Spleen (tissue), 11 donors: Measurements from ENCODE around the gene PLS3. TPM values are rescaled to one million over a fixed set of nuclear protein-coding genes. Genes with fewer than 3 reads are reported as not detected.
"Not testable (repeated sequence)": the region's sequence is repeated elsewhere in the genome, so short reads cannot be mapped to it uniquely, and the experiment has no call there.

Experiments
- DNase-seq: peaks from one replicate; pipeline ENCODE4 v3.0.0-alpha.2; 2020
- H3K27ac ChIP-seq, 8 donors: fragments of 200-600 bp; sonication (generic) in 7 of 8; 1 replicate in 4 of 8; 2 replicates in 4 of 8; pipeline versions ENCODE4 v1.5.0 to v1.8.0; 2016 to 2021; ENCODE audit warnings: inconsistent platforms in 4 of 8, mild to moderate bottlenecking in 4 of 8, moderate library complexity in 1 of 8
- H3K27me3 ChIP-seq, 7 donors: fragments of 200-600 bp; sonication (generic) in 6 of 7; replicated peaks in 1 of 7; 1 replicate in 4 of 7; 2 replicates in 3 of 7; pipeline versions ENCODE4 v1.5.0 to v1.8.0; 2016 to 2021; ENCODE audit warnings: inconsistent platforms in 3 of 7, mild to moderate bottlenecking in 1 of 7
- H3K36me3 ChIP-seq, 6 donors: fragments of 200-600 bp; sonication (generic) in 5 of 6; 1 replicate in 4 of 6; 2 replicates in 2 of 6; pipeline versions ENCODE4 v1.5.0 to v1.8.0; 2016 to 2021; ENCODE audit warnings: inconsistent platforms in 2 of 6
- H3K4me1 ChIP-seq, 6 donors: fragments of 200-600 bp; sonication (generic) in 5 of 6; 1 replicate in 3 of 6; 2 replicates in 3 of 6; pipeline versions ENCODE4 v1.5.0 to v1.8.0; 2016 to 2021; ENCODE audit warnings: inconsistent platforms in 3 of 6
- H3K4me3 ChIP-seq, 8 donors: fragments of 200-600 bp; sonication (generic) in 7 of 8; 1 replicate in 4 of 8; 2 replicates in 4 of 8; pipeline versions ENCODE4 v1.5.0 to v1.8.0; 2016 to 2021; ENCODE audit warnings: inconsistent platforms in 4 of 8, mild to moderate bottlenecking in 4 of 8, moderate library complexity in 2 of 8
- H3K9me3 ChIP-seq, 8 donors: fragments of 200-600 bp; sonication (generic) in 7 of 8; 1 replicate in 4 of 8; 2 replicates in 4 of 8; pipeline versions ENCODE4 v1.5.0 to v1.8.0; 2016 to 2021; ENCODE audit warnings: inconsistent platforms in 4 of 8
- CTCF ChIP-seq, 11 experiments: fragments of 200-600 bp in 7 of 11; fragments of 450-650 bp in 4 of 11; sonication (generic) in 4 of 11; IDR thresholded peaks in 8 of 11; conservative IDR thresholded peaks in 3 of 11; 1 replicate in 7 of 11; 2 replicates in 4 of 11; pipeline versions ENCODE4 v1.4.0 to v1.8.0; 2016 to 2021; ENCODE audit warnings: antibody characterized with exemption in 11 of 11, inconsistent platforms in 4 of 11, mild to moderate bottlenecking in 1 of 11
- POLR2A ChIP-seq, 3 donors: fragments of 450-650 bp; IDR thresholded peaks; one replicate each; pipeline ENCODE4 v1.5.1; 2017; ENCODE audit warnings: antibody characterized with exemption in 3 of 3, mild to moderate bottlenecking in 1 of 3
- POLR2AphosphoS5 ChIP-seq, 3 donors: sonication (generic); formaldehyde crosslinking; IDR thresholded peaks; one replicate each; pipeline ENCODE4 v1.5.1; 2017; ENCODE audit warnings: antibody characterized with exemption in 3 of 3
- WGBS, 5 donors: extraction: QIAGEN DNeasy Blood & Tissue Kit in 3 of 5; methylation state at CpG; one replicate each; pipeline versions ENCODE4 v1.1.5 to v1.1.7; 2013 to 2018; 5-methylcytosine and 5-hydroxymethylcytosine counted together
- intact Hi-C: fragments of 100-400 bp; cut with DNase I; formaldehyde crosslinking; loops from one replicate; pipeline ENCODE4 v1.15.0; 2023; ENCODE audit warnings: low total_unique reads
- polyA plus RNA-seq, 3 donors: library from polyadenylated mRNA; stranded (reverse); fragments of 200-250 nt; gene quantifications; one replicate each; pipeline ENCODE4 v1.2.1, GENCODE V29; 2013
- total RNA-seq, 7 donors: library from RNA; depleted of rRNA in 3 of 7; stranded (reverse); fragments of >200 nt in 3 of 7; fragmentation: NEBNext Ultra II Directional in 4 of 7; extraction: Animal tissue kit (Norgen Biotek cat#: 25700) in 4 of 7; gene quantifications; one replicate each; pipeline versions ENCODE4 v1.1.0 to v1.2.1, GENCODE V29; 2016 to 2021
- donor health status: healthy with polysubstance abuse.
- donor health status: DM: no; HTN: no; CAD: no; lungs with moderate emphysema.
- donor health status: DM: no; HTN: no; CAD: no.
- donor health status: Bipolar disorder and iron deficiency.
- donor health status: healthy.
- donor health status: DM: no; HTN: no; CAD: no.
- donor health status: DM: yes; HTN: yes; CAD: no.

Gene PLS3
- total and polyA plus RNA-seq, 10 donors = 20.3 to 159 (median 105) TPM

- Histone ChIP-seq H3K27me3 (peaks cover 0 to 6% (median 0%) of the 10 kb centered on the region in 7 donors), H3K9me3 (no peaks in the 10 kb centered on the region), H3K27ac (no peak overlapping the region), H3K36me3 (peaks cover 0 to 4% (median 0%) of the 10 kb centered on the region in 6 donors), H3K4me1 (no peaks in the 10 kb centered on the region), H3K4me3 (no peak overlapping the region)
- 82 to 98% (median 95%) methylated on average over 3 of the region's 3 CpGs for WGBS, 5 donors
- no peak for TF ChIP-seq POLR2AphosphoS5 (IDR thresholded peaks at IDR 0.05)
- no peak for TF ChIP-seq POLR2A (IDR thresholded peaks at IDR 0.05)
- TF ChIP-seq CTCF (IDR thresholded peaks at IDR 0.05 in 8 of 11, conservative IDR thresholded peaks at IDR 0.05 in 3 of 11) = no peak
- intact Hi-C loops = no loop called here
- no peak for DNase-seq
Observed at GRCh38 chrX:115632455-115632854, 71.5 kb downstream of the PLS3 start.

- H3K9me3 ChIP-seq, H3K4me3 ChIP-seq, H3K27me3 ChIP-seq, H3K4me1 ChIP-seq, intact Hi-C loops, DNase-seq, H3K27ac ChIP-seq: not testable (repeated sequence)
- H3K36me3 ChIP-seq = peaks cover 0 to 11% (median 0%) of the 10 kb centered on the region in 6 donors
- 83 to 96% (median 91%) methylated on average over 5 of the region's 5 CpGs for WGBS, 5 donors
Observed at GRCh38 chrX:115633397-115633796, 72.4 kb downstream of the PLS3 start.

GRCh38 chrX:115639334-115639880 is 78.4 kb downstream of the PLS3 start:
- H3K4me1 ChIP-seq = peaks cover 0 to 6% (median 0%) of the 10 kb centered on the region in 6 donors
- 35 to 65% (median 63%) methylated on average over 5 of the region's 5 CpGs for WGBS, 5 donors
- TF ChIP-seq POLR2AphosphoS5 (IDR thresholded peaks at IDR 0.05) (no peak), CTCF (IDR thresholded peaks at IDR 0.05 in 8 of 11, conservative IDR thresholded peaks at IDR 0.05 in 3 of 11) (no peak), POLR2A (IDR thresholded peaks at IDR 0.05) (no peak)
- intact Hi-C loops = no loop called here
- no peak overlapping the region for H3K27ac ChIP-seq
- H3K9me3 ChIP-seq = no peaks in the 10 kb centered on the region
- H3K27me3 ChIP-seq = peaks cover 0 to 12% (median 0%) of the 10 kb centered on the region in 7 donors
- H3K4me3 ChIP-seq = no peak overlapping the region
- no peak for DNase-seq
- H3K36me3 ChIP-seq = peaks cover 0 to 18% (median 0%) of the 10 kb centered on the region in 6 donors

GRCh38 chrX:115642311-115642710 is 81.3 kb downstream of the PLS3 start:
- TF ChIP-seq CTCF (IDR thresholded peaks at IDR 0.05 in 8 of 11, conservative IDR thresholded peaks at IDR 0.05 in 3 of 11) (no peak), POLR2AphosphoS5 (IDR thresholded peaks at IDR 0.05) (no peak), POLR2A (IDR thresholded peaks at IDR 0.05) (no peak)
- H3K36me3 ChIP-seq = peaks cover 0 to 28% (median 0%) of the 10 kb centered on the region in 6 donors
- no peaks in the 10 kb centered on the region for H3K9me3 ChIP-seq
- H3K4me1 ChIP-seq = peaks cover 0 to 6% (median 0%) of the 10 kb centered on the region in 6 donors
- intact Hi-C loops = loop anchor here (5.0 kb wide), 1 partner anchor 315 kb away; no protein-coding TSS in a partner anchor
- DNase-seq = no peak
- peak overlapping the region in 2 of 8 donors; percentile 11 to 21 for H3K27ac ChIP-seq
- WGBS, 5 donors = 44 to 76% (median 55%) methylated on average over 2 of the region's 2 CpGs
- no peak overlapping the region for H3K4me3 ChIP-seq
- peaks cover 0 to 12% (median 0%) of the 10 kb centered on the region in 7 donors for H3K27me3 ChIP-seq
